Peyer's patch (tissue), 4 donors: ENCODE results near the gene CORO6.

Experiments used
- CTCF ChIP-seq, 6 experiments: fragments of 450-650 bp in 4 of 6; fragments of 200-600 bp in 2 of 6; sonication (generic) in 1 of 6; IDR thresholded peaks; one replicate each; pipeline ENCODE4 v1.5.1; 2017 to 2019; ENCODE audit warnings: antibody characterized with exemption in 6 of 6, mild to moderate bottlenecking in 3 of 6, moderate library complexity in 1 of 6
- POLR2A ChIP-seq, 2 donors: fragments of 450-650 bp; IDR thresholded peaks; one replicate each; pipeline ENCODE4 v1.5.1; 2017; ENCODE audit warnings: antibody characterized with exemption in 2 of 2, mild to moderate bottlenecking in 2 of 2, moderate library complexity in 2 of 2

GRCh38 chr17:29671661-29672060, 48.9 kb upstream of the CORO6 start:
- TF ChIP-seq CTCF (IDR thresholded peaks at IDR 0.05) (no peak), POLR2A (IDR thresholded peaks at IDR 0.05) (no peak)
